Frontal cortex (tissue), 4 donors: ENCODE results near the gene LUM. TPM values are rescaled to one million over a fixed set of nuclear protein-coding genes. Genes with fewer than 3 reads are reported as not detected.

ENCODE experiments used
- DNase-seq, 2 donors: peaks; one replicate each; pipeline ENCODE4 v3.0.0; 2012; ENCODE audit warnings: low spot score in 2 of 2
- FAIRE-seq: peaks from 2 replicates; lab custom pipeline; 2012; peaks lifted over from hg19 to GRCh38; lab: Jason Lieb, UNC
- total RNA-seq: library from RNA; depleted of rRNA; stranded (reverse); fragments of >200 nt; gene quantifications from one replicate; pipeline ENCODE4 v1.2.3, GENCODE V29; 2014
- donor health status: control.
- donor health status: control.
- donor health status: control.

Gene LUM
- total RNA-seq: 12.6 TPM

GRCh38 chr12:91111366-91112325, at the start of gene LUM:
Gene LUM, minus strand, starts transcription at chr12:91111494. Its CDS starts 2,515 bp downstream, at chr12:91108979.
- DNase-seq (no peak), FAIRE-seq (no peak)

- no peak for FAIRE-seq
- DNase-seq: no peak
These were observed 49.7 kb upstream of the LUM start for GRCh38 chr12:91161009-91161408.

GRCh38 chr12:91155990-91156389, 44.7 kb upstream of the LUM start:
- DNase-seq (no peak), FAIRE-seq (no peak)

GRCh38 chr12:91154131-91154530, 42.8 kb upstream of the LUM start:
- DNase-seq: no peak

GRCh38 chr12:91144053-91144452, 32.8 kb upstream of the LUM start:
- DNase-seq: no peak
- no peak for FAIRE-seq

More at GRCh38 chr12:91154131-91154530, 42.8 kb upstream of the LUM start:
- no peak for FAIRE-seq

GRCh38 chr12:91143206-91143605, 31.9 kb upstream of the LUM start:
- FAIRE-seq: no peak
- DNase-seq: no peak

GRCh38 chr12:91142221-91142631, 30.9 kb upstream of the LUM start:
- no peak for FAIRE-seq
- DNase-seq: no peak

GRCh38 chr12:91140026-91140931, 29.0 kb upstream of the LUM start:
- DNase-seq (no peak), FAIRE-seq (no peak)

- no peak for FAIRE-seq
- no peak for DNase-seq
These were observed 28.0 kb upstream of the LUM start for GRCh38 chr12:91139286-91139685.

GRCh38 chr12:91138337-91138920, 27.1 kb upstream of the LUM start:
- FAIRE-seq (no peak), DNase-seq (no peak)

GRCh38 chr12:91133871-91134270, 22.6 kb upstream of the LUM start:
- DNase-seq (no peak), FAIRE-seq (no peak)

GRCh38 chr12:91129662-91130362, 18.5 kb upstream of the LUM start:
- FAIRE-seq (no peak), DNase-seq (no peak)

GRCh38 chr12:91127751-91128150, 16.5 kb upstream of the LUM start:
- no peak for FAIRE-seq
- DNase-seq: no peak

- DNase-seq (no peak), FAIRE-seq (no peak)
These were observed 16.0 kb upstream of the LUM start for GRCh38 chr12:91127306-91127705.

GRCh38 chr12:91126516-91126915, 15.2 kb upstream of the LUM start:
- FAIRE-seq (no peak), DNase-seq (no peak)

GRCh38 chr12:91123236-91123916, 12.1 kb upstream of the LUM start:
- FAIRE-seq (no peak), DNase-seq (no peak)

GRCh38 chr12:91120781-91121180, 9.5 kb upstream of the LUM start:
- DNase-seq (no peak), FAIRE-seq (no peak)

- DNase-seq (no peak), FAIRE-seq (no peak)
These were observed 7.8 kb upstream of the LUM start for GRCh38 chr12:91119089-91119488.

- no peak for FAIRE-seq
- DNase-seq: no peak
These were observed 2.3 kb upstream of the LUM start for GRCh38 chr12:91113621-91114020.
